Measurements from ENCODE around the gene GALNT4. TPM values are rescaled to one million over a fixed set of nuclear protein-coding genes. Genes with fewer than 3 reads are reported as not detected.

GALNT4 gene
- total RNA-seq, 1 experiment from 2014 or later, result 2.8 TPM

- Histone ChIP-seq H3K27ac (ENCODE audit: low read depth, low read length) (no peak overlapping the region), H2AFZ (ENCODE audit: low read depth, low read length, poor library complexity, severe bottlenecking) (no peak overlapping the region), H3K9ac (ENCODE audit: low read length) (no peak overlapping the region), H3K4me1 (ENCODE audit: control insufficient read depth in 1 of 2, insufficient read depth in 2 of 2, low read length in 2 of 2) (peaks cover 0 to 4% of the 10 kb centered on the region in 2 experiments; a peak in 1 of 4 replicates), H3K4me2 (ENCODE audit: low read length) (no peak overlapping the region), H3K79me2 (ENCODE audit: insufficient read depth, low read length) (no peaks in the 10 kb centered on the region), H3K9me2 (ENCODE audit: insufficient read depth) (no peaks in the 10 kb centered on the region), H4K20me1 (ENCODE audit: insufficient read depth) (no peaks in the 10 kb centered on the region), H3K9me3 (ENCODE audit: control insufficient read depth in 1 of 2, insufficient read depth in 1 of 2, low read depth in 1 of 2, low read length in 2 of 2) (no peaks in the 10 kb centered on the region), H3K4me3 (replicated peaks in 1 of 2; ENCODE audit: low read depth in 1 of 2, low read length in 2 of 2) (no peak overlapping the region), H3K27me3 (ENCODE audit: insufficient read depth, low read length) (no peaks in the 10 kb centered on the region), H3K36me3 (ENCODE audit: control insufficient read depth in 1 of 2, insufficient read depth in 2 of 2, low read length in 2 of 2) (no peaks in the 10 kb centered on the region)
- CTCF ChIA-PET, result interaction anchor here (1.0 to 2.0 kb wide), 2 partner anchors 164 to 1400 kb away, joined by 4 to 5 read pairs; partner anchors contain the start of gene ATP2B1
- no TSS peak for BruUV-seq (replicated peaks)
- POLR2A ChIA-PET, result no interaction called here
- intact Hi-C loops (cut with micrococcal nuclease), result loop anchor here (5.0 to 10.0 kb wide), 3 partner anchors 418 to 710 kb away; no protein-coding TSS in a partner anchor
- RAD21 ChIA-PET (ENCODE audit: low non-redundant PET in 1 of 2, low total read pairs in 2 of 2, uncharacterized antibody in 2 of 2, unreplicated experiment in 2 of 2), result no interaction called here
- no peak for DNase-seq (ENCODE audit: low read depth, low spot score)
- ATAC-seq, result no peak
- TF ChIP-seq POLR2AphosphoS5 (IDR thresholded peaks at IDR 0.05; ENCODE audit: low read depth, low read length) (no peak), JUND (IDR thresholded peaks at IDR 0.05) (no peak)
Observed at GRCh38 chr12:89544681-89545184, 20.1 kb upstream of the GALNT4 start.

GRCh38 chr12:89544022-89544421 lies 19.4 kb upstream of the GALNT4 start:
- TF ChIP-seq FOSL1 (IDR thresholded peaks at IDR 0.05; ENCODE audit: low read depth), result no peak
- no peak for TF ChIP-seq JUND (IDR thresholded peaks at IDR 0.05)
- no peak for TF ChIP-seq ZFX (IDR thresholded peaks at IDR 0.05)
- no peak for TF ChIP-seq EZH2 (IDR thresholded peaks at IDR 0.05)
- TF ChIP-seq POLR2A (IDR thresholded peaks at IDR 0.05; ENCODE audit: borderline replicate concordance, extremely low read depth, insufficient read depth, insufficient read length), result no peak
- TF ChIP-seq SIN3A (IDR thresholded peaks at IDR 0.05; ENCODE audit: low read depth), result no peak
- no peak for TF ChIP-seq ATF3 (IDR thresholded peaks at IDR 0.05)
- no peak for TF ChIP-seq RAD21 (IDR thresholded peaks at IDR 0.05; ENCODE audit: low read depth)
- no peak for TF ChIP-seq SP1 (IDR thresholded peaks at IDR 0.05; ENCODE audit: low read depth)
- no peak for TF ChIP-seq ZBTB33 (IDR thresholded peaks at IDR 0.05; ENCODE audit: extremely low read depth, insufficient replicate concordance, low read length)
- no peak for TF ChIP-seq REST (IDR thresholded peaks at IDR 0.05; ENCODE audit: low read depth)
- TF ChIP-seq ZNF274 (IDR thresholded peaks at IDR 0.05; ENCODE audit: low read depth, low read length), result no peak
- no peak for TF ChIP-seq MAX (IDR thresholded peaks at IDR 0.05)
- TF ChIP-seq SRF (IDR thresholded peaks at IDR 0.05; ENCODE audit: low read depth), result no peak
- no peak for TF ChIP-seq CEBPB (IDR thresholded peaks at IDR 0.05; ENCODE audit: low read depth)
- Histone ChIP-seq H3K9me3 (ENCODE audit: control insufficient read depth in 1 of 2, insufficient read depth in 1 of 2, low read depth in 1 of 2, low read length in 2 of 2) (no peaks in the 10 kb centered on the region), H3K9ac (ENCODE audit: low read length) (no peak overlapping the region), H3K79me2 (ENCODE audit: insufficient read depth, low read length) (no peaks in the 10 kb centered on the region), H2AFZ (ENCODE audit: low read depth, low read length, poor library complexity, severe bottlenecking) (no peak overlapping the region), H3K36me3 (ENCODE audit: control insufficient read depth in 1 of 2, insufficient read depth in 2 of 2, low read length in 2 of 2) (no peaks in the 10 kb centered on the region), H3K4me3 (replicated peaks in 1 of 2; ENCODE audit: low read depth in 1 of 2, low read length in 2 of 2) (no peak overlapping the region), H3K27ac (ENCODE audit: low read depth, low read length) (no peak overlapping the region), H3K4me1 (ENCODE audit: control insufficient read depth in 1 of 2, insufficient read depth in 2 of 2, low read length in 2 of 2) (peaks cover 0 to 4% of the 10 kb centered on the region in 2 experiments; a peak in 1 of 4 replicates), H3K27me3 (ENCODE audit: insufficient read depth, low read length) (no peaks in the 10 kb centered on the region), H3K4me2 (ENCODE audit: low read length) (no peak overlapping the region), H4K20me1 (ENCODE audit: insufficient read depth) (no peaks in the 10 kb centered on the region), H3K9me2 (ENCODE audit: insufficient read depth) (no peaks in the 10 kb centered on the region)
- ChIA-PET RAD21 (ENCODE audit: low non-redundant PET in 1 of 2, low total read pairs in 2 of 2, uncharacterized antibody in 2 of 2, unreplicated experiment in 2 of 2) (no interaction called here), CTCF (interaction anchor here (1.0 to 2.0 kb wide), 3 partner anchors 165 to 1401 kb away, joined by 3 to 5 read pairs (median 4); partner anchors contain the start of gene ATP2B1), POLR2A (no interaction called here)
- intact Hi-C loops (cut with micrococcal nuclease), result loop anchor here (5.0 to 10.0 kb wide), 3 partner anchors 418 to 711 kb away; no protein-coding TSS in a partner anchor
- no peak for DNase-seq (ENCODE audit: low read depth, low spot score)
- no TSS peak for BruUV-seq (replicated peaks)
- ATAC-seq, result no peak
